ENCODE results near the gene COL6A1. TPM values are rescaled to one million over a fixed set of nuclear protein-coding genes. Genes with fewer than 3 reads are reported as not detected.
A peak's percentile ranks its signal among the peaks of the same experiment; 100 is the strongest.

Gene COL6A1
- total RNA-seq, 1 donor from 2014 or later: 0.11 TPM

DNA sequence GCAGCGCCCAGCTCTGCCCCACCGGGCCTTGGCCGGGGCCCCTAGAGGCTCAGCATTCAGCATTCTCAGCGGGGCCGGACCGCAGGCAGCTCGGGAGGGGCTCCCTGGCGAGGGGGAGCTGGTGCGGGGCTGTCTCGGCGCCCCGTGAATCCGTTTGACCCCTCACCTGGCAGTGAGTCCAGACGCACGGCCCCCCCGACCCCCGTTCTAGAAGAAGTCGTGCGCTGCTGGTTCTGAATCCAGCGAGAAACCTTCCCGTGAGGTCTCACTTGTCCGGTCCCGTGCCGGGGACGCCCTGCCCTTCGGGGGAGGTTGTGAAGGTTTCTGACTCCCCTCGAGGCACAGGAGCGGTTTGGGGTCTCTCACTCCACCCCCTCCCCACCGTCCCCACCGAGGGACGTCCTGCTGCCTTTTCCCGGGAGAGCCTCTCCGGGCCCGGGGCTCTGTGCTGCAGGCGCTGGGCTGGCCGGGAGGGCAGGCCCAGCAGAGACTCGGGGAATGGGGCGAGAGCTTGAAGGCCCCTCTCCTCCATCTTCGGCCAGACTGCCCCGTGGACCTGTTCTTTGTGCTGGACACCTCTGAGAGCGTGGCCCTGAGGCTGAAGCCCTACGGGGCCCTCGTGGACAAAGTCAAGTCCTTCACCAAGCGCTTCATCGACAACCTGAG, 655 bp downstream of the COL6A1 start:
- TF ChIP-seq CTCF (IDR thresholded peaks at IDR 0.05): no peak
- ATAC-seq (ENCODE audit: low read depth) (peak; percentile 18), DNase-seq (peak; percentile 14)
- Mint-ChIP-seq H3K4me1 (peaks cover 1% of the 10 kb centered on the region), H3K9me3 (no peaks in the 10 kb centered on the region), H3K36me3 (ENCODE audit: low read depth) (no peaks in the 10 kb centered on the region), H3K27ac (no peak overlapping the region), H3K4me3 (peak overlapping the region; percentile 11), H3K27me3 (peaks cover 3% of the 10 kb centered on the region)
- ChIA-PET CTCF (no interaction called here), POLR2A (no interaction called here)
- intact Hi-C loops (cut with micrococcal nuclease): no loop called here

GRCh38 chr21:45982758-45983648, 1.4 kb downstream of the COL6A1 start:
- ChIA-PET CTCF (no interaction called here), POLR2A (no interaction called here)
- ATAC-seq (ENCODE audit: low read depth): no peak
- Mint-ChIP-seq H3K9me3 (no peaks in the 10 kb centered on the region), H3K4me3 (no peak overlapping the region), H3K36me3 (ENCODE audit: low read depth) (no peaks in the 10 kb centered on the region), H3K27ac (no peak overlapping the region), H3K4me1 (peaks cover 1% of the 10 kb centered on the region), H3K27me3 (peaks cover 3% of the 10 kb centered on the region)
- no peak for TF ChIP-seq CTCF (IDR thresholded peaks at IDR 0.05)
- DNase-seq: peak; percentile 15
- intact Hi-C loops (cut with micrococcal nuclease): no loop called here

- Mint-ChIP-seq H3K4me3 (no peak overlapping the region), H3K9me3 (no peaks in the 10 kb centered on the region), H3K27me3 (peaks cover 3% of the 10 kb centered on the region), H3K27ac (no peak overlapping the region), H3K36me3 (ENCODE audit: low read depth) (no peaks in the 10 kb centered on the region), H3K4me1 (peaks cover 1% of the 10 kb centered on the region)
- POLR2A ChIA-PET: no interaction called here
- CTCF ChIA-PET: no interaction called here
- ATAC-seq (ENCODE audit: low read depth) (no peak), DNase-seq (no peak)
- no peak for TF ChIP-seq CTCF (IDR thresholded peaks at IDR 0.05)
- intact Hi-C loops (cut with micrococcal nuclease): no loop called here
Observed at GRCh38 chr21:45983649-45983965, 2.0 kb downstream of the COL6A1 start.

DNA sequence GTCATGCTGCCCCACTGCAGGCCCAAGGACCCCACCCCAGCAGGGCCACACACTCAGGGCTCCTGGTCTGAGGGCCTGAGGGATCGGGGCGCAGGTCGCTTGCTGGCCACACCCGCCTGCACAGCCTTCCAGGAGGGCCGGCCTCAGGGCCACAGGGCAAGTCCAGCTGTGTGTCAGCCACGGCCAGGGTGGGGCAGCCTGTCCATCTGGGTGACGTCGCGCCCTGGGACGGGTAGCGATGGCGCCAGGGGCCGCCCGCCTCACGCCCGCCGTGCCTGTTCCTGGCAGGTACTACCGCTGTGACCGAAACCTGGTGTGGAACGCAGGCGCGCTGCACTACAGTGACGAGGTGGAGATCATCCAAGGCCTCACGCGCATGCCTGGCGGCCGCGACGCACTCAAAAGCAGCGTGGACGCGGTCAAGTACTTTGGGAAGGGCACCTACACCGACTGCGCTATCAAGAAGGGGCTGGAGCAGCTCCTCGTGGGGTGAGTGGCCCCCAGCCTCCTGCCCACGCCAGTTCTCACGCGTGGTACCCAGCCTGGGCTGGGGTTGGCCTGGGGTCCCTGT, 2.5 kb downstream of the COL6A1 start:
- ChIA-PET CTCF (no interaction called here), POLR2A (no interaction called here)
- no peak for TF ChIP-seq CTCF (IDR thresholded peaks at IDR 0.05)
- Mint-ChIP-seq H3K4me1 (peaks cover 1% of the 10 kb centered on the region), H3K27me3 (peaks cover 3% of the 10 kb centered on the region), H3K9me3 (no peaks in the 10 kb centered on the region), H3K4me3 (no peak overlapping the region), H3K27ac (no peak overlapping the region), H3K36me3 (ENCODE audit: low read depth) (no peaks in the 10 kb centered on the region)
- intact Hi-C loops (cut with micrococcal nuclease): no loop called here
- DNase-seq: peak; percentile 13
- no peak for ATAC-seq (ENCODE audit: low read depth)

DNA sequence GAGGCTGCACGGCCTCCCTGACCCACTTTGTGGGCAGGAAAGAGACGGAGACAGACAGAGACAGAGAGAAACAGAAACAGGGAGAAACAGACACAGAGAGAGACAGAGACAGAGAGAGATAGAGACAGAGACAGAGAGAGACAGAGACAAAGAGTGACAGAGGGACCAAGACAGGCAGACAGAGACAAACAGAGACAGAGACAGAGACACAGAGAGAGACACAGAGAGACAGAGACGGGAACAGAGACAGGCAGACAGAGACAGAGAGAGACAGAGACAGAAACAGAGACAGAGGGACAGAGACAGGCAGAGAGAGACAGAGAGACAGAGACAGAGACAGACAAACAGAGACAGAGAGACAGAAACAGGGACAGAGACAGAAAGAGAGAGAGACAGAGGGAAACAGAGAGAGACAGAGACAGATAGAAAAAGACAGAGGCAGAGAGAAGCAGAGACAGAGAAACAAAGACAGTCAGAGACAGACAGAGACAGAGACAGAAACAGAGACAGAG, 3.1 kb downstream of the COL6A1 start:
- CTCF ChIA-PET: no interaction called here

More for the DNA sequence above, 3.1 kb downstream of the COL6A1 start:
- Mint-ChIP-seq H3K4me3 (no peak overlapping the region), H3K27ac (no peak overlapping the region), H3K36me3 (ENCODE audit: low read depth) (no peaks in the 10 kb centered on the region), H3K4me1 (peaks cover 1% of the 10 kb centered on the region), H3K9me3 (no peaks in the 10 kb centered on the region), H3K27me3 (no peaks in the 10 kb centered on the region)
- ATAC-seq (ENCODE audit: low read depth): no peak
- no peak for DNase-seq
- POLR2A ChIA-PET: no interaction called here
- intact Hi-C loops (cut with micrococcal nuclease): no loop called here
- no peak for TF ChIP-seq CTCF (IDR thresholded peaks at IDR 0.05)

All from activated B cell treated with CpG ODN at 0.5 μM for 24 hours (primary cell).